IMR-90 (cell line): ENCODE measurements around the gene MTHFD2.

Experiments
- MAFK ChIP-seq: IDR thresholded peaks from 2 replicates; pipeline ENCODE4 v1.6.1; 2012; ENCODE audit warnings: low read depth, low read length, improper control_type of control experiment
- MAZ ChIP-seq: IDR thresholded peaks from 2 replicates; pipeline ENCODE4 v1.6.1; 2012; ENCODE audit warnings: low read depth, mild to moderate bottlenecking, low read length, improper control_type of control experiment, moderate library complexity, borderline replicate concordance
- POLR2A ChIP-seq: IDR thresholded peaks from 2 replicates; pipeline ENCODE4 v1.6.1; 2012; ENCODE audit warnings: mild to moderate bottlenecking, low read depth, low read length
- TF ChIP-seq, protein P1 (sequence below): conservative IDR thresholded peaks from 2 replicates; pipeline ENCODE4 v1.5.1; 2012; ENCODE audit warnings: mild to moderate bottlenecking, low read depth, low read length, improper control_type of control experiment
- TF ChIP-seq, protein P2 (sequence below): fragments of 150-350 bp; IDR thresholded peaks from 2 replicates; pipeline ENCODE4 v1.6.1; 2017; ENCODE audit warnings: mild to moderate bottlenecking, antibody characterized with exemption, low read length, low read depth

DNA sequence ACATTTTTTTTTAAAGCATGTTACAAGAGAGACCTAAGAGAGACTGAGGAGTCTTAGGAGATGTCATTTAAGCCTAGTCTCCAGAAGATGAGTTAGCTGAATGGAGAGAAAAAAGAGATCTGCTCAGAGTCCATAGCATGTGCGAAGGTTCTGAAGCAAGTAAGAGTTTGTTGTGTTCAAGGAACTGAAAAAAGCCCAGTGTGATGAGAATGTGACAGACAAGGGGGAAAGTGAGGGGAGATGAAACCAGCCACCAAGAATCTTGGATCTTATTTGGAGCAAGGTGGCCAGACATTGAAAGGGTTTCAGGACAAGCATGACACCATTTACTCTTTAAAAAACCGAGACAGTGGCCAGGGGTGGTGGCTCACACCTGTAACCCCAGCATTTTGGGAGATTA, 14.5 kb upstream of the MTHFD2 start:
- TF ChIP-seq, protein P1, sequence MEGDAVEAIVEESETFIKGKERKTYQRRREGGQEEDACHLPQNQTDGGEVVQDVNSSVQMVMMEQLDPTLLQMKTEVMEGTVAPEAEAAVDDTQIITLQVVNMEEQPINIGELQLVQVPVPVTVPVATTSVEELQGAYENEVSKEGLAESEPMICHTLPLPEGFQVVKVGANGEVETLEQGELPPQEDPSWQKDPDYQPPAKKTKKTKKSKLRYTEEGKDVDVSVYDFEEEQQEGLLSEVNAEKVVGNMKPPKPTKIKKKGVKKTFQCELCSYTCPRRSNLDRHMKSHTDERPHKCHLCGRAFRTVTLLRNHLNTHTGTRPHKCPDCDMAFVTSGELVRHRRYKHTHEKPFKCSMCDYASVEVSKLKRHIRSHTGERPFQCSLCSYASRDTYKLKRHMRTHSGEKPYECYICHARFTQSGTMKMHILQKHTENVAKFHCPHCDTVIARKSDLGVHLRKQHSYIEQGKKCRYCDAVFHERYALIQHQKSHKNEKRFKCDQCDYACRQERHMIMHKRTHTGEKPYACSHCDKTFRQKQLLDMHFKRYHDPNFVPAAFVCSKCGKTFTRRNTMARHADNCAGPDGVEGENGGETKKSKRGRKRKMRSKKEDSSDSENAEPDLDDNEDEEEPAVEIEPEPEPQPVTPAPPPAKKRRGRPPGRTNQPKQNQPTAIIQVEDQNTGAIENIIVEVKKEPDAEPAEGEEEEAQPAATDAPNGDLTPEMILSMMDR, result no peak
- TF ChIP-seq POLR2A (no peak), MAZ (no peak), MAFK (no peak)
- TF ChIP-seq, protein P2, sequence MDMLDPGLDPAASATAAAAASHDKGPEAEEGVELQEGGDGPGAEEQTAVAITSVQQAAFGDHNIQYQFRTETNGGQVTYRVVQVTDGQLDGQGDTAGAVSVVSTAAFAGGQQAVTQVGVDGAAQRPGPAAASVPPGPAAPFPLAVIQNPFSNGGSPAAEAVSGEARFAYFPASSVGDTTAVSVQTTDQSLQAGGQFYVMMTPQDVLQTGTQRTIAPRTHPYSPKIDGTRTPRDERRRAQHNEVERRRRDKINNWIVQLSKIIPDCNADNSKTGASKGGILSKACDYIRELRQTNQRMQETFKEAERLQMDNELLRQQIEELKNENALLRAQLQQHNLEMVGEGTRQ, result no peak
